OCI-LY1 (cell line): Measurements from ENCODE around the gene PROCA1.

ENCODE experiments used
- H2AFZ ChIP-seq: fragments of 200-600 bp; sonication (generic), shearing (Covaris generic); 2 replicates; pipeline ENCODE4 v1.6.0; 2014; ENCODE audit warnings: antibody characterized with exemption, mild to moderate bottlenecking, low read length
- H3F3A ChIP-seq: fragments of 200-600 bp; sonication (generic), shearing (Covaris generic); 2 replicates; pipeline ENCODE4 v1.6.0; 2014; ENCODE audit warnings: mild to moderate bottlenecking, antibody characterized with exemption, low read length, moderate library complexity; ENCODE audit not compliant: insufficient read depth
- H3K27ac ChIP-seq: fragments of 200-600 bp; sonication (generic); 2 replicates; pipeline ENCODE4 v1.5.1; 2014; ENCODE audit warnings: low read length, mixed run types, mild to moderate bottlenecking, low read depth; ENCODE audit not compliant: poor library complexity, severe bottlenecking
- H3K27me3 ChIP-seq: fragments of 200-600 bp; sonication (generic); 2 replicates; pipeline ENCODE4 v1.6.0; 2014; ENCODE audit warnings: antibody characterized with exemption, mild to moderate bottlenecking, low read length, moderate library complexity; ENCODE audit not compliant: insufficient read depth
- H3K36me3 ChIP-seq: fragments of 200-600 bp; sonication (generic); 2 replicates; pipeline ENCODE4 v1.6.1; 2014; ENCODE audit warnings: mild to moderate bottlenecking, antibody characterized with exemption, low read length, moderate library complexity, mixed read lengths; ENCODE audit not compliant: insufficient read depth
- H3K4me1 ChIP-seq: fragments of 200-600 bp; sonication (generic); 2 replicates; pipeline ENCODE4 v1.5.1; 2014; ENCODE audit warnings: mild to moderate bottlenecking, low read length, moderate library complexity; ENCODE audit not compliant: insufficient read depth, severe bottlenecking
- H3K4me2 ChIP-seq: fragments of 200-600 bp; sonication (generic), shearing (Covaris generic); 2 replicates; pipeline ENCODE4 v1.6.1; 2014; ENCODE audit warnings: low read length
- H3K4me3 ChIP-seq: fragments of 200-600 bp; sonication (generic); 2 replicates; pipeline ENCODE4 v1.5.1; 2014; ENCODE audit warnings: low read length, low read depth, mild to moderate bottlenecking, mixed read lengths; ENCODE audit not compliant: poor library complexity, severe bottlenecking
- H3K79me2 ChIP-seq: fragments of 200-600 bp; shearing (Covaris generic); 2 replicates; pipeline ENCODE4 v1.6.1; 2016; ENCODE audit warnings: mixed run types, low read length, mixed read lengths; ENCODE audit not compliant: insufficient read depth
- H3K9ac ChIP-seq: fragments of 200-600 bp; sonication (generic), shearing (Covaris generic); 2 replicates; pipeline ENCODE4 v1.6.1; 2014; ENCODE audit warnings: mild to moderate bottlenecking, low read length, mixed read lengths
- H3K9me2 ChIP-seq: fragments of 200-600 bp; sonication (generic), shearing (Covaris generic); 2 replicates; pipeline ENCODE4 v1.6.1; 2014; ENCODE audit warnings: low read depth, mild to moderate bottlenecking, low read length, mixed read lengths
- H3K9me3 ChIP-seq: fragments of 200-600 bp; shearing (Covaris generic); 2 replicates; pipeline ENCODE4 v1.6.1; 2014; ENCODE audit warnings: low read length, mixed read lengths
- H4K20me1 ChIP-seq: fragments of 200-600 bp; sonication (generic), shearing (Covaris generic); 2 replicates; pipeline ENCODE4 v1.6.0; 2016; ENCODE audit warnings: mild to moderate bottlenecking, low read length; ENCODE audit not compliant: insufficient read depth
- EZH2 ChIP-seq: fragments of 200-600 bp; sonication (generic), shearing (Covaris generic); IDR thresholded peaks from 2 replicates; pipeline ENCODE4 v1.8.0; 2017; ENCODE audit warnings: borderline replicate concordance, mixed run types, mild to moderate bottlenecking, antibody characterized with exemption, low read length, moderate library complexity, mixed read lengths
- TF ChIP-seq, protein P1 (sequence below): fragments of 200-600 bp; sonication (generic), shearing (Covaris generic); IDR thresholded peaks from 2 replicates; pipeline ENCODE4 v1.5.1; 2017; ENCODE audit warnings: mild to moderate bottlenecking, antibody characterized with exemption, low read length, moderate library complexity, mixed read lengths

Gene PROCA1

DNA sequence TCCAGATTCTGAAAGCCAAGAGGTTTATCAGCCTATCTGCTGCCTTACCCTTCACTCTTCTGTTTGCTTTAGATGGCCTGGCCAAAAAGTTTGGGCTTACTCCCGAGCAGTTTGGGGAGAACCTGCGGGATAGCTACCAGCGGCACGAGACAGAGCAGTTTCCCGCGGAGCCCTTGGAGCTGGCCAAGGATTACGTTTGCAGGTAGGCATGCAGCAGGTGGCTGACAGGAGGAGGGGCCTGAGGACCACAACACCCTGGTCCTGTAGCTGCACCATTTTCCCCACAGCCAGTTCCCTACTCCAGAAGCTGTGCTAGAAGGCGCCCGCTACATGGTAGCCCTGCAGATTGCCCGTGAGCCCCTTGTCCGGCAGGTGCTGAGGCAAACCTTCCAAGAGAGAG, 29.0 kb downstream of the PROCA1 start:
- Histone ChIP-seq H3K4me3 (no peak overlapping the region), H3K27me3 (no peaks in the 10 kb centered on the region), H3K9me2 (no peaks in the 10 kb centered on the region), H3K36me3 (peaks cover 94% of the 10 kb centered on the region), H3K4me1 (no peaks in the 10 kb centered on the region), H3K9ac (no peak overlapping the region), H3F3A (no peaks in the 10 kb centered on the region), H4K20me1 (no peaks in the 10 kb centered on the region), H3K9me3 (no peaks in the 10 kb centered on the region), H3K27ac (no peak overlapping the region), H3K79me2 (no peaks in the 10 kb centered on the region), H2AFZ (no peak overlapping the region), H3K4me2 (no peak overlapping the region)
- TF ChIP-seq, protein P1, sequence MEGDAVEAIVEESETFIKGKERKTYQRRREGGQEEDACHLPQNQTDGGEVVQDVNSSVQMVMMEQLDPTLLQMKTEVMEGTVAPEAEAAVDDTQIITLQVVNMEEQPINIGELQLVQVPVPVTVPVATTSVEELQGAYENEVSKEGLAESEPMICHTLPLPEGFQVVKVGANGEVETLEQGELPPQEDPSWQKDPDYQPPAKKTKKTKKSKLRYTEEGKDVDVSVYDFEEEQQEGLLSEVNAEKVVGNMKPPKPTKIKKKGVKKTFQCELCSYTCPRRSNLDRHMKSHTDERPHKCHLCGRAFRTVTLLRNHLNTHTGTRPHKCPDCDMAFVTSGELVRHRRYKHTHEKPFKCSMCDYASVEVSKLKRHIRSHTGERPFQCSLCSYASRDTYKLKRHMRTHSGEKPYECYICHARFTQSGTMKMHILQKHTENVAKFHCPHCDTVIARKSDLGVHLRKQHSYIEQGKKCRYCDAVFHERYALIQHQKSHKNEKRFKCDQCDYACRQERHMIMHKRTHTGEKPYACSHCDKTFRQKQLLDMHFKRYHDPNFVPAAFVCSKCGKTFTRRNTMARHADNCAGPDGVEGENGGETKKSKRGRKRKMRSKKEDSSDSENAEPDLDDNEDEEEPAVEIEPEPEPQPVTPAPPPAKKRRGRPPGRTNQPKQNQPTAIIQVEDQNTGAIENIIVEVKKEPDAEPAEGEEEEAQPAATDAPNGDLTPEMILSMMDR: no peak
- no peak for TF ChIP-seq EZH2

DNA sequence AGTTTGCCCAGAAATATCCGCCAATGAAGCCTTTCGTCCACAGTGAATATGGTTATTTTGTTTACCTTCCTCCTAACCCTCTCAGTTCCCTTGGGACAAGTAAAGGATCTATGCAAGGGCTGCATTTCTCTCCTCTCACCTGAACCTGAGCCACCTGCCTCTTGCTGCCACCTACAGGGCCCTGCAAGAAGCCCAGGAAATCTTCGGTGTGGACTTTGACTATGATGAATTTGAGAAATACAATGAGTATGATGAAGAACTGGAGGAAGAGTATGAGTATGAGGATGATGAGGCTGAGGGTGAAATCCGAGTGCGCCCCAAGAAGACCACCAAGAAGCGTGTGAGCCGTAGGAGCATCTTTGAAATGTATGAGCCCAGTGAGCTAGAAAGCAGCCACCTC, 35.7 kb downstream of the PROCA1 start:
- H3K9me3 ChIP-seq: no peaks in the 10 kb centered on the region
- H3K4me1 ChIP-seq: no peaks in the 10 kb centered on the region
- no peaks in the 10 kb centered on the region for H3K9me2 ChIP-seq
- no peaks in the 10 kb centered on the region for H3K27me3 ChIP-seq
- no peak overlapping the region for H3K4me2 ChIP-seq
- TF ChIP-seq EZH2: no peak
- TF ChIP-seq, protein P1: peak; percentile 60
- no peak overlapping the region for H3K9ac ChIP-seq
- no peaks in the 10 kb centered on the region for H3K79me2 ChIP-seq
- peaks cover 96% of the 10 kb centered on the region for H3K36me3 ChIP-seq
- H3K4me3 ChIP-seq: no peak overlapping the region
- no peaks in the 10 kb centered on the region for H4K20me1 ChIP-seq
- H3F3A ChIP-seq: no peaks in the 10 kb centered on the region
- no peak overlapping the region for H2AFZ ChIP-seq
- no peak overlapping the region for H3K27ac ChIP-seq

DNA sequence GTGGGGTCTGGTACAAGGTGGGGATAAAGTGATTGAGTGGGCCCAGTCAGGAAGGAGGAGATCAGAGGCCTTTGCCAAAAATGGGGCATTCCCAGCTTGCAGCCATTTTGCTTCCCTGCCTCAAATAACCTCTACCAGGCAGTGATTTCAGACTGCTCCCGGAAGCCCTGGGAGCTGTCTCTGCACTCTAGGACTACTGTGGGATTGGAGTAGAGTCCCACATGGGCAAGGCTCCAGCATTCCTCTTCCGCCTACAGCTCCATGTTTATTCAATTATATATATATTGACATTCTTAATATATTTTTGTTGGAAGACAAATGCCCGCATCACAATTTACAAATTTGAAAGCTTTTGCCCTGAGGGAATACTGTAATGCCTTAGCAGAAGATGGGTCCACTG, 36.2 kb downstream of the PROCA1 start:
- TF ChIP-seq EZH2: no peak
- TF ChIP-seq, protein P1: no peak
- Histone ChIP-seq H3K4me3 (no peak overlapping the region), H3K27me3 (no peaks in the 10 kb centered on the region), H3K4me1 (no peaks in the 10 kb centered on the region), H3K4me2 (no peak overlapping the region), H4K20me1 (no peaks in the 10 kb centered on the region), H3K9me3 (no peaks in the 10 kb centered on the region), H3K9ac (no peak overlapping the region), H3K79me2 (no peaks in the 10 kb centered on the region), H2AFZ (no peak overlapping the region), H3K36me3 (peaks cover 95% of the 10 kb centered on the region), H3K27ac (no peak overlapping the region), H3K9me2 (no peaks in the 10 kb centered on the region), H3F3A (no peaks in the 10 kb centered on the region)
